K562 (cell line): ENCODE results near the gene ZFP36. TPM values are rescaled to one million over a fixed set of nuclear protein-coding genes. Genes with fewer than 3 reads are reported as not detected.
A peak's percentile ranks its signal among the peaks of the same experiment; 100 is the strongest.

ENCODE experiments used
- ATF3 ChIP-seq, 2 experiments: fragments of 450-650 bp in 1 of 2; sonication (generic) in 1 of 2; formaldehyde crosslinking in 1 of 2; IDR thresholded peaks in 1 of 2; conservative IDR thresholded peaks in 1 of 2; 2 replicates each; pipeline versions ENCODE4 v1.6.1 to v1.8.1; 2016 to 2023; ENCODE audit warnings: mild to moderate bottlenecking in 2 of 2, moderate library complexity in 2 of 2, inconsistent platforms in 1 of 2, missing genetic modification reagents in 1 of 2
- BRF1 ChIP-seq: IDR thresholded peaks from 3 replicates; pipeline ENCODE4 v1.6.1; 2011; ENCODE audit warnings: borderline replicate concordance, mild to moderate bottlenecking; ENCODE audit not compliant: insufficient read length; ENCODE audit errors: extremely low read depth
- E2F3 ChIP-seq: fragments of 250-450 bp; sonication (Bioruptor Pico); IDR thresholded peaks from 2 replicates; pipeline ENCODE4 v1.4.0; 2020; ENCODE audit warnings: mild to moderate bottlenecking
- GABPB2 ChIP-seq: fragments of 250-450 bp; sonication (Bioruptor Pico); conservative IDR thresholded peaks from 2 replicates; pipeline ENCODE4 v1.5.1; 2021; ENCODE audit warnings: mild to moderate bottlenecking
- IFI16 ChIP-seq: fragments of 250-450 bp; sonication (Bioruptor Pico); IDR thresholded peaks from 2 replicates; pipeline ENCODE4 v2.1.2; 2022; ENCODE audit warnings: mild to moderate bottlenecking, inconsistent platforms
- KAT7 ChIP-seq: sonication (generic); formaldehyde crosslinking; IDR thresholded peaks from 2 replicates; pipeline ENCODE4 v1.8.0; 2022; ENCODE audit warnings: missing genetic modification reagents, mild to moderate bottlenecking, borderline replicate concordance
- MTA3 ChIP-seq: fragments of 450-650 bp; formaldehyde crosslinking; IDR thresholded peaks from 2 replicates; pipeline ENCODE4 v1.6.1; 2017; ENCODE audit warnings: mild to moderate bottlenecking, borderline replicate concordance
- PML ChIP-seq: IDR thresholded peaks from 2 replicates; pipeline ENCODE4 v1.6.1; 2012; ENCODE audit warnings: low read length, inconsistent platforms
- SMAD2 ChIP-seq: fragments of 150-350 bp; IDR thresholded peaks from 2 replicates; pipeline ENCODE4 v1.6.1; 2014; ENCODE audit warnings: low read depth, mild to moderate bottlenecking, low read length
- TFAM ChIP-seq: fragments of 250-450 bp; sonication (Bioruptor Pico); conservative IDR thresholded peaks from 2 replicates; pipeline ENCODE4 v1.5.0; 2021; ENCODE audit warnings: mild to moderate bottlenecking, moderate library complexity
- ZBTB17 ChIP-seq: fragments of 450-650 bp; formaldehyde crosslinking; IDR thresholded peaks from 2 replicates; pipeline ENCODE4 v1.4.0; 2020; ENCODE audit warnings: mild to moderate bottlenecking
- ZNF174 ChIP-seq: fragments of 250-450 bp; sonication (Bioruptor Pico); IDR thresholded peaks from 2 replicates; pipeline ENCODE4 v1.4.0; 2020; ENCODE audit warnings: mild to moderate bottlenecking
- ZNF586 ChIP-seq: fragments of 450-650 bp; formaldehyde crosslinking; conservative IDR thresholded peaks from 2 replicates; pipeline ENCODE4 v1.4.0; 2020; ENCODE audit warnings: mild to moderate bottlenecking, moderate library complexity
- polyA plus RNA-seq, 8 experiments: library from polyadenylated mRNA; depleted of rRNA in 4 of 8; stranded (reverse) in 5 of 8; unstranded in 3 of 8; fragments of >200 nt; fragmentation: Nextera tagmentation in 2 of 8; fragmentation: Illumina TruSeq in 1 of 8; extraction: Ambion mirVana in 2 of 8; extraction: Trizol in 1 of 8; gene quantifications; 2 replicates each; pipeline versions ENCODE4 v1.2.1 to v1.2.3, GENCODE V29; 2011 to 2014; ENCODE audit warnings: inconsistent platforms in 1 of 8, missing spikeins in 1 of 8
- total RNA-seq, 7 experiments: library from RNA; depleted of rRNA in 6 of 7; stranded (reverse); fragments of >200 nt in 6 of 7; fragmentation: Illumina TruSeq in 2 of 7; extraction: Trizol in 2 of 7; gene quantifications; 2 replicates each; pipeline versions ENCODE4 v1.2.1 to v1.2.3, GENCODE V29; 2011 to 2021; ENCODE audit warnings: low replicate concordance in 1 of 7
- TF ChIP-seq, protein P1 (sequence below), 2 experiments: fragments of 450-650 bp; IDR thresholded peaks; 2 replicates each; pipeline ENCODE4 v1.6.1; 2016

The ZFP36 gene
- total and polyA plus RNA-seq, 9 of the 15 experiments (the other 6 are each of a cell fraction or from before 2014, with no cell fraction given), result 1.0 to 20.1 (median 3.5) TPM

GRCh38 chr19:39409208-39410016, 2.8 kb downstream of the ZFP36 start (continued):
- no peak for TF ChIP-seq BRF1
- TF ChIP-seq IFI16 (CRISPR knock-in tag), result no peak
- no peak for TF ChIP-seq KAT7
- peak; percentile 98 for TF ChIP-seq ATF3 (IDR thresholded peaks at IDR 0.05)
- TF ChIP-seq ATF3 (CRISPR knock-in tag; conservative IDR thresholded peaks at IDR 0.05), result no peak
- TF ChIP-seq PML, result peak; percentile 19
- TF ChIP-seq SMAD2, result no peak
- TF ChIP-seq ZNF174, result no peak
- no peak for TF ChIP-seq TFAM (CRISPR knock-in tag)
- TF ChIP-seq, protein P1, sequence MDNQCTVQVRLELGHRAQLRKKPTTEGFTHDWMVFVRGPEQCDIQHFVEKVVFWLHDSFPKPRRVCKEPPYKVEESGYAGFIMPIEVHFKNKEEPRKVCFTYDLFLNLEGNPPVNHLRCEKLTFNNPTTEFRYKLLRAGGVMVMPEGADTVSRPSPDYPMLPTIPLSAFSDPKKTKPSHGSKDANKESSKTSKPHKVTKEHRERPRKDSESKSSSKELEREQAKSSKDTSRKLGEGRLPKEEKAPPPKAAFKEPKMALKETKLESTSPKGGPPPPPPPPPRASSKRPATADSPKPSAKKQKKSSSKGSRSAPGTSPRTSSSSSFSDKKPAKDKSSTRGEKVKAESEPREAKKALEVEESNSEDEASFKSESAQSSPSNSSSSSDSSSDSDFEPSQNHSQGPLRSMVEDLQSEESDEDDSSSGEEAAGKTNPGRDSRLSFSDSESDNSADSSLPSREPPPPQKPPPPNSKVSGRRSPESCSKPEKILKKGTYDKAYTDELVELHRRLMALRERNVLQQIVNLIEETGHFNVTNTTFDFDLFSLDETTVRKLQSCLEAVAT (IDR thresholded peaks at IDR 0.05), result no peak
- TF ChIP-seq ZNF586, result no peak
- TF ChIP-seq GABPB2, result no peak
- 0 out of 2 replicates have a peak, but pooled peaks have one; percentile 62 for TF ChIP-seq ZBTB17 (CRISPR knock-in tag)
- TF ChIP-seq MTA3, result 0 out of 2 replicates have a peak, but pooled peaks have one; percentile 64
- TF ChIP-seq E2F3 (CRISPR knock-in tag), result no peak
